Measurements from ENCODE around the gene DACT2.
"Not testable (repeated sequence)": the region's sequence is repeated elsewhere in the genome, so short reads cannot be mapped to it uniquely, and the experiment has no call there.

The DACT2 gene

GRCh38 chr6:168281826-168282225, 37.8 kb downstream of the DACT2 start:
- no peak for DNase-seq (ENCODE audit: low read depth, low spot score)

- not testable (repeated sequence) for DNase-seq (ENCODE audit: low read depth, low spot score)
These were observed 38.3 kb downstream of the DACT2 start for GRCh38 chr6:168281314-168281713.

GRCh38 chr6:168280899-168281245, 38.7 kb downstream of the DACT2 start:
- DNase-seq (ENCODE audit: low read depth, low spot score), result no peak

GRCh38 chr6:168280020-168280898, 39.3 kb downstream of the DACT2 start:
- DNase-seq (ENCODE audit: low read depth, low spot score), result no peak

- no peak for DNase-seq (ENCODE audit: low read depth, low spot score)
These were observed 40.1 kb downstream of the DACT2 start for GRCh38 chr6:168279403-168279935.

- no peak for DNase-seq (ENCODE audit: low read depth, low spot score)
These were observed 40.7 kb downstream of the DACT2 start for GRCh38 chr6:168278904-168279303.

- no peak for DNase-seq (ENCODE audit: low read depth, low spot score)
These were observed 42.3 kb downstream of the DACT2 start for GRCh38 chr6:168277274-168277669.

GRCh38 chr6:168276576-168277273, 42.9 kb downstream of the DACT2 start:
- no peak for DNase-seq (ENCODE audit: low read depth, low spot score)

GRCh38 chr6:168275168-168275567, 44.4 kb downstream of the DACT2 start:
- DNase-seq (ENCODE audit: low read depth, low spot score), result no peak

- no peak for DNase-seq (ENCODE audit: low read depth, low spot score)
These were observed 45.3 kb downstream of the DACT2 start for GRCh38 chr6:168274037-168274952.

- no peak for DNase-seq (ENCODE audit: low read depth, low spot score)
These were observed 46.0 kb downstream of the DACT2 start for GRCh38 chr6:168273441-168274036.

GRCh38 chr6:168272415-168273325, 46.9 kb downstream of the DACT2 start:
- DNase-seq (ENCODE audit: low read depth, low spot score), result no peak

GRCh38 chr6:168270274-168271172, 49.1 kb downstream of the DACT2 start:
- DNase-seq (ENCODE audit: low read depth, low spot score), result no peak

- no peak for DNase-seq (ENCODE audit: low read depth, low spot score)
These were observed 49.9 kb downstream of the DACT2 start for GRCh38 chr6:168269455-168270243.

- no peak for DNase-seq (ENCODE audit: low read depth, low spot score)
These were observed 50.8 kb downstream of the DACT2 start for GRCh38 chr6:168268755-168269154.

- not testable (repeated sequence) for DNase-seq (ENCODE audit: low read depth, low spot score)
These were observed 51.8 kb downstream of the DACT2 start for GRCh38 chr6:168267779-168268178.

- no peak for DNase-seq (ENCODE audit: low read depth, low spot score)
These were observed 53.5 kb downstream of the DACT2 start for GRCh38 chr6:168265827-168266815.

Data from iPS DF 19.7 (cell line).